Endothelial cell of umbilical vein (primary cell): ENCODE measurements around the gene SESN3.

ENCODE experiments used
- CTCF ChIP-seq, 2 donors: IDR thresholded peaks; 1 replicate in 1 of 2; 2 replicates in 1 of 2; pipeline ENCODE4 v1.5.1; 2011; ENCODE audit warnings: low read length in 2 of 2, mild to moderate bottlenecking in 2 of 2, moderate library complexity in 2 of 2, control low read depth in 1 of 2, inconsistent platforms in 1 of 2, low read depth in 1 of 2; ENCODE audit not compliant: insufficient read depth in 1 of 2; ENCODE audit errors: extremely low read depth in 1 of 2
- EZH2 ChIP-seq: IDR thresholded peaks from 2 replicates; pipeline ENCODE4 v1.6.1; 2012; ENCODE audit warnings: borderline replicate concordance, low read depth, mild to moderate bottlenecking, moderate library complexity, low read length, inconsistent platforms; ENCODE audit not compliant: severe bottlenecking
- POLR2A ChIP-seq: IDR thresholded peaks from 2 replicates; pipeline ENCODE4 v1.6.1; 2012; ENCODE audit warnings: low read depth, mild to moderate bottlenecking, control low read depth, low read length

GRCh38 chr11:95163106-95163505 lies 67.9 kb downstream of the SESN3 start:
- TF ChIP-seq EZH2 (no peak), CTCF (IDR thresholded peaks at IDR 0.05; ENCODE audit: extremely low read depth in 1 of 2, insufficient read depth in 1 of 2, low read depth in 1 of 2, low read length in 2 of 2) (no peak), POLR2A (no peak)
